ENCODE measurements around the gene PVALEF.

DNA sequence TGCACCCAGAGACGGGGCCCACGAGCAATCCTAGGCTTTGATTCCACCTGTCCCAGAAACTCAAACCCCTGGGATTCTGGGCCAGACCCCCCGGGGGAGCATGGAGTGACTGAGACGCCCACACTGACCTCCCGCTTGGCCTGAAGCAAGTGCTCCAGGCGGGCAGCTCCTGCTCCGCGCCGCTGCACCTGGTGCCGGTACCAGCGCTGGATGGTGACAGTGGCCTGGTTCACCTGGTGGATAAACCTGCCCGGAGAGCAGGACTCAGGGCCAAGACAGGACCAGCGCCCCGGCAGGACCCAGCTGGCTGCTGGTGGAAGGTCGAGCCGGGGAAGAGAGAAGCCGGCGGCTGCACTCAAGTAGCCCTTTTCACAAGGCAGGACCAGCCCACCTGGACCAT is 34.9 kb downstream of the PVALEF start:
- TF ChIP-seq, protein P1, sequence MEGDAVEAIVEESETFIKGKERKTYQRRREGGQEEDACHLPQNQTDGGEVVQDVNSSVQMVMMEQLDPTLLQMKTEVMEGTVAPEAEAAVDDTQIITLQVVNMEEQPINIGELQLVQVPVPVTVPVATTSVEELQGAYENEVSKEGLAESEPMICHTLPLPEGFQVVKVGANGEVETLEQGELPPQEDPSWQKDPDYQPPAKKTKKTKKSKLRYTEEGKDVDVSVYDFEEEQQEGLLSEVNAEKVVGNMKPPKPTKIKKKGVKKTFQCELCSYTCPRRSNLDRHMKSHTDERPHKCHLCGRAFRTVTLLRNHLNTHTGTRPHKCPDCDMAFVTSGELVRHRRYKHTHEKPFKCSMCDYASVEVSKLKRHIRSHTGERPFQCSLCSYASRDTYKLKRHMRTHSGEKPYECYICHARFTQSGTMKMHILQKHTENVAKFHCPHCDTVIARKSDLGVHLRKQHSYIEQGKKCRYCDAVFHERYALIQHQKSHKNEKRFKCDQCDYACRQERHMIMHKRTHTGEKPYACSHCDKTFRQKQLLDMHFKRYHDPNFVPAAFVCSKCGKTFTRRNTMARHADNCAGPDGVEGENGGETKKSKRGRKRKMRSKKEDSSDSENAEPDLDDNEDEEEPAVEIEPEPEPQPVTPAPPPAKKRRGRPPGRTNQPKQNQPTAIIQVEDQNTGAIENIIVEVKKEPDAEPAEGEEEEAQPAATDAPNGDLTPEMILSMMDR (IDR thresholded peaks at IDR 0.05) = no peak
- no peak for TF ChIP-seq TAF1 (IDR thresholded peaks at IDR 0.05; ENCODE audit: borderline replicate concordance, low read depth, low read length)
- no peak for TF ChIP-seq RFX5 (IDR thresholded peaks at IDR 0.05; ENCODE audit: low read length)
- TF ChIP-seq RAD21 (IDR thresholded peaks at IDR 0.05; ENCODE audit: low read length) = no peak
- no peak for TF ChIP-seq EZH2phosphoT487 (IDR thresholded peaks at IDR 0.05; ENCODE audit: borderline replicate concordance, low read depth)
- TF ChIP-seq POLR2AphosphoS5 (IDR thresholded peaks at IDR 0.05; ENCODE audit: low read depth, low read length) = no peak
- no peak for TF ChIP-seq NRF1 (IDR thresholded peaks at IDR 0.05; ENCODE audit: low read depth, low read length)
